Thyroid gland (tissue), 4 donors: ENCODE data around the gene FBXL17. TPM values are rescaled to one million over a fixed set of nuclear protein-coding genes. Genes with fewer than 3 reads are reported as not detected.

Experiments used
- DNase-seq, 2 donors: peaks; one replicate each; pipeline ENCODE4 v3.0.0-alpha.2; 2019
- H3K27ac ChIP-seq, 3 donors: fragments of 200-600 bp; sonication (generic); 1 replicate in 2 of 3; 2 replicates in 1 of 3; pipeline ENCODE4 v1.5.1; 2016 to 2019; ENCODE audit warnings: mild to moderate bottlenecking in 1 of 3, moderate library complexity in 1 of 3
- H3K27me3 ChIP-seq: fragments of 200-600 bp; sonication (generic); one replicate; pipeline ENCODE4 v1.5.1; 2019
- H3K36me3 ChIP-seq, 2 donors: fragments of 200-600 bp; sonication (generic); one replicate each; pipeline ENCODE4 v1.5.1; 2016 to 2019
- H3K4me1 ChIP-seq, 2 donors: fragments of 200-600 bp; sonication (generic); one replicate each; pipeline ENCODE4 v1.5.1; 2017 to 2019
- H3K4me3 ChIP-seq, 3 donors: fragments of 200-600 bp; sonication (generic); replicated peaks in 1 of 3; 1 replicate in 2 of 3; 2 replicates in 1 of 3; pipeline ENCODE4 v1.5.1; 2016; ENCODE audit warnings: mild to moderate bottlenecking in 1 of 3
- H3K9me3 ChIP-seq: fragments of 200-600 bp; sonication (generic); one replicate; pipeline ENCODE4 v1.5.1; 2017
- POLR2A ChIP-seq, 2 donors: fragments of 450-650 bp; IDR thresholded peaks; one replicate each; pipeline ENCODE4 v1.6.1; 2017; ENCODE audit warnings: antibody characterized with exemption in 2 of 2, mild to moderate bottlenecking in 2 of 2, moderate library complexity in 1 of 2
- WGBS, 2 donors: methylation state at CpG; one replicate each; pipeline ENCODE4 v1.1.5; 2017; 5-methylcytosine and 5-hydroxymethylcytosine counted together
- intact Hi-C: fragments of 100-400 bp; cut with DNase I; formaldehyde crosslinking; loops from one replicate; pipeline ENCODE4 v1.15.1; 2023
- total RNA-seq, 4 donors: library from RNA; depleted of rRNA; stranded (reverse); fragments of >200 nt; gene quantifications; one replicate each; pipeline ENCODE4 v1.2.3, GENCODE V29; 2016
- TF ChIP-seq, protein P1 (sequence below), 6 experiments: fragments of 200-600 bp in 3 of 6; fragments of 450-650 bp in 3 of 6; sonication (generic) in 3 of 6; IDR thresholded peaks; one replicate each; pipeline ENCODE4 v1.5.1; 2016 to 2019; ENCODE audit warnings: antibody characterized with exemption in 6 of 6, mild to moderate bottlenecking in 2 of 6, inconsistent platforms in 1 of 6, moderate library complexity in 1 of 6

Gene FBXL17
- total RNA-seq, 4 donors from 2014 or later: 37.6 to 77.7 (median 55.6) TPM

DNA sequence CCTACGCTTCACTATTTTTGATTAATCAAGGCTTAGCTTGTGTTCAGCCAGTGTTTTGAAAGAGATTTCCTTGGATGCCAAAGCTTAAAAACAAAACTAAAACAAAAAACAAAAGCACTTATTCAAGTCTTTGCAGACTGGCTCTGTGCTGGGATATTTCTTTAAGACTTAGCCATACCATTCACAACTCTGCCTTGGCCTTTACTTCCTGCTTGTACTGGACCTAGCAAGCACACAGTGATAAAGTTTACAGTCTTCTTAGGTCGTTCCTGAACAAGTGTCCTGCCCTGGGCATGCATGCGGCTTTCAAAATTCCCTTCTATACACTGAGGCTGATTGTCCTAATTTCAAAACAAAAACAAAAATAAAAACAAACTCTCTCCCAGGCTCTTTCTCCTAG is 20.7 kb downstream of the FBXL17 start:
- DNase-seq: no peak
- TF ChIP-seq POLR2A (IDR thresholded peaks at IDR 0.05): no peak
- no peaks in the 10 kb centered on the region for H3K27me3 ChIP-seq
- no peak overlapping the region for H3K4me3 ChIP-seq
- peaks cover 0 to 2% of the 10 kb centered on the region in 2 donors for H3K36me3 ChIP-seq
- peaks cover 6 to 10% of the 10 kb centered on the region in 2 donors for H3K4me1 ChIP-seq
- H3K27ac ChIP-seq: no peak overlapping the region
- no peaks in the 10 kb centered on the region for H3K9me3 ChIP-seq
- intact Hi-C loops: no loop called here
- 92 to 93% methylated on average over 3 of the region's 3 CpGs for WGBS, 2 donors

DNA sequence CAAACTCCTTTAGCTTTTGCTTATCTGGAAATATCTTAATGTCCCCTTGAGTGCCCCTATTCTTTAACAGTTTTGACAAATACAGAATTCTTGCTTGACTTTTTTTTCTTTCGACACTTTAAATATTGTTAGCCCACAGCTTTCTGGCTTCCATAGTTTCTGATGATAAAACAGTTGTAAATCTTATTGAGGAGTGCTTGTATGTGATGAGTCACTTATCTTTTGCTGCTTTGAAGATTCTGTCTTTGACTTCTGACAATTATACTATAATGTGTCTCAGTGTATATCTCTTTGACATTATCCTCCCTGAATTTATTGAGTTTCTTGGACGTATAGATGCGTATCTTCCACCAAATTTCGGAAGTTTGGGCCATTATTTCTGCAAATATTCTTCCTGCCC is 21.6 kb downstream of the FBXL17 start:
- Histone ChIP-seq H3K4me3 (no peak overlapping the region), H3K4me1 (peaks cover 3 to 6% of the 10 kb centered on the region in 2 donors), H3K9me3 (no peaks in the 10 kb centered on the region), H3K27me3 (no peaks in the 10 kb centered on the region), H3K36me3 (peaks cover 0 to 2% of the 10 kb centered on the region in 2 donors), H3K27ac (no peak overlapping the region)
- DNase-seq: no peak
- TF ChIP-seq, protein P1, sequence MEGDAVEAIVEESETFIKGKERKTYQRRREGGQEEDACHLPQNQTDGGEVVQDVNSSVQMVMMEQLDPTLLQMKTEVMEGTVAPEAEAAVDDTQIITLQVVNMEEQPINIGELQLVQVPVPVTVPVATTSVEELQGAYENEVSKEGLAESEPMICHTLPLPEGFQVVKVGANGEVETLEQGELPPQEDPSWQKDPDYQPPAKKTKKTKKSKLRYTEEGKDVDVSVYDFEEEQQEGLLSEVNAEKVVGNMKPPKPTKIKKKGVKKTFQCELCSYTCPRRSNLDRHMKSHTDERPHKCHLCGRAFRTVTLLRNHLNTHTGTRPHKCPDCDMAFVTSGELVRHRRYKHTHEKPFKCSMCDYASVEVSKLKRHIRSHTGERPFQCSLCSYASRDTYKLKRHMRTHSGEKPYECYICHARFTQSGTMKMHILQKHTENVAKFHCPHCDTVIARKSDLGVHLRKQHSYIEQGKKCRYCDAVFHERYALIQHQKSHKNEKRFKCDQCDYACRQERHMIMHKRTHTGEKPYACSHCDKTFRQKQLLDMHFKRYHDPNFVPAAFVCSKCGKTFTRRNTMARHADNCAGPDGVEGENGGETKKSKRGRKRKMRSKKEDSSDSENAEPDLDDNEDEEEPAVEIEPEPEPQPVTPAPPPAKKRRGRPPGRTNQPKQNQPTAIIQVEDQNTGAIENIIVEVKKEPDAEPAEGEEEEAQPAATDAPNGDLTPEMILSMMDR (IDR thresholded peaks at IDR 0.05): no peak
- TF ChIP-seq POLR2A (IDR thresholded peaks at IDR 0.05): no peak
- 97 to 98% methylated on average over 4 of the region's 4 CpGs for WGBS, 2 donors
- intact Hi-C loops: no loop called here

DNA sequence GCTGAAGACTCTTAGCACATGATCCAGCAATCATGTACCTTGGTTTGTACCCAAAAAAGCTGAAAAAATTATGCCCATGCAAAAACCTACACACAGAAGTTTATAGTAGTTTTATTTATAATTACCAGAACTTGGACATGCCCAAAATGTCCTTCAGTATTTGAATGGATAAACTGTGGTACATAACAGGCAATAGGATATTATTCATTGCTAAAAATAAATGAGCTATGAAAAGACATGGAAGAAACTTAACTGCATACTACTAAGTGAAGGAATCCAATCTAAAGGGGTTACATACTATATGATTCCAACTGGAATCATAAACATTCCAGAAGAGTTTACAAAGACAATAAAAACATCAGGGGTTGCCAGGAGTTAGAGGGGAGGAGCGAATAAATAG is 25.6 kb downstream of the FBXL17 start:
- 89 to 96% methylated on average over 1 of the region's 1 CpG for WGBS, 2 donors
- Histone ChIP-seq H3K4me3 (no peak overlapping the region), H3K4me1 (no peaks in the 10 kb centered on the region), H3K27me3 (no peaks in the 10 kb centered on the region), H3K36me3 (no peaks in the 10 kb centered on the region), H3K27ac (no peak overlapping the region), H3K9me3 (no peaks in the 10 kb centered on the region)
- TF ChIP-seq POLR2A (IDR thresholded peaks at IDR 0.05): no peak
- TF ChIP-seq, protein P1 (IDR thresholded peaks at IDR 0.05): no peak
- no peak for DNase-seq
- intact Hi-C loops: no loop called here

DNA sequence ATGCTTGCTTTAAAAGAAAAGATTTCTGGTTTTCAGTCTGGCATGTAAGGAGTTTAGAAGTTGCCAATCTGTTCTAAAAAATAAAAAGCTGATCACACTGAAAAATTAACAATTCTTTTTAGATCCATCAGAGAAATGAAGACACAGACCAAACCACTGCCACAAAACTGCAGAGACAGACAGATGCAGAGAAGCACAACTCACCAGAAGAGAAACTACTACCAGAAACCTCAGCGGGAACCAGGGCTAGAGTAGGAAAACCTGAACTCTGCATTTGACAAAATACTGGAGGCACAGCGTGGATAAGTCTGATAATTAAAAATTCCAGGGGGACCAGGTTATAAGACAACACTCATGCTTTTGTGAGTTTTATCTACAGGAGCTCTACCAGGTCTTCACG is 28.8 kb downstream of the FBXL17 start:
- TF ChIP-seq, protein P1 (IDR thresholded peaks at IDR 0.05): no peak
- TF ChIP-seq POLR2A (IDR thresholded peaks at IDR 0.05): no peak
- no peaks in the 10 kb centered on the region for H3K4me1 ChIP-seq
- DNase-seq: no peak
- no peaks in the 10 kb centered on the region for H3K27me3 ChIP-seq
- H3K4me3 ChIP-seq: no peak overlapping the region
- H3K9me3 ChIP-seq: no peaks in the 10 kb centered on the region
- WGBS, 2 donors: 94 to 95% methylated on average over 3 of the region's 3 CpGs
- H3K36me3 ChIP-seq: no peaks in the 10 kb centered on the region
- intact Hi-C loops: no loop called here
- no peak overlapping the region for H3K27ac ChIP-seq

DNA sequence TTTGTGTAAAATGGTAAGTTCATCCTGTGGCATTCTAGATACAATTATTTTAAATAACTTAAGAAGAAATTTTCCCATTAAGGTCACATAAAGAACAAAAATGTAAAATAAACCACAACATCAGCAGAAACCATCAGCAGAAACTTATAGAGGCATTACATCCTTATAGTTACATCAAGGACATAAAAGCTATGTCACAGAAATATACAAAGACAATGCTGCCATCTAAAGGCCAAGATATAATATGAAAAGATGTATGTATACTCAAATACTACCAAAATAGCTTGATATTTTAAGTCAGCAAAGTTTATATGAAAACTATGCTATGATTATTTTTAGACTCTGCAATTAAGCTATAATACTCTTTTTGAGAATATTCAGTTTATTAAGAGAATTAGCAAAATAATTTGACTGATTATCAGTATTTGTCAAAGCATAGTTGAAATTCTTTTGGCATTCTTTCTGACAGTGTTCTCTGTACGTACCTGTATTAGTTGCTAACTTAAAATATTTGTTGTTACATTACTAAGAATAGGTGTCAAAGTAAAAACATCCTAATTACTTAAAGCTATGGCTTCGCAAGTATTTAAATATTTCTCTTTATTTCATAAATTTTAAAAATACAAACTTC is 36.2 kb downstream of the FBXL17 start:
- Histone ChIP-seq H3K9me3 (no peaks in the 10 kb centered on the region), H3K27me3 (no peaks in the 10 kb centered on the region), H3K4me1 (no peaks in the 10 kb centered on the region), H3K4me3 (no peak overlapping the region), H3K36me3 (no peaks in the 10 kb centered on the region), H3K27ac (no peak overlapping the region)
- no peak for DNase-seq
- TF ChIP-seq, protein P1 (IDR thresholded peaks at IDR 0.05): peak in 3 of 6 experiments; percentile 35 to 46 (median 42)
- TF ChIP-seq POLR2A (IDR thresholded peaks at IDR 0.05): no peak
- WGBS, 2 donors: 95 to 98% methylated on average over 2 of the region's 2 CpGs
- intact Hi-C loops: no loop called here
